CD4-positive, alpha-beta T cell treated with Interleukin-17A for 1 hour (primary cell): ENCODE data around the gene ATG101.
"Not testable (repeated sequence)": the region's sequence is repeated elsewhere in the genome, so short reads cannot be mapped to it uniquely, and the experiment has no call there.

Experiments used
- DNase-seq: peaks from one replicate; pipeline ENCODE4 v3.0.0-alpha.2; 2020

Gene ATG101

GRCh38 chr12:52116222-52117125 is 46.7 kb downstream of the ATG101 start:
- DNase-seq: peak; percentile 77

- DNase-seq: not testable (repeated sequence)
Measured at GRCh38 chr12:52117806-52118475, 48.2 kb downstream of the ATG101 start.

- peak; percentile 42 for DNase-seq
Measured at GRCh38 chr12:52119398-52120254, 49.8 kb downstream of the ATG101 start.

- DNase-seq: no peak
Measured at GRCh38 chr12:52120951-52121823, 51.4 kb downstream of the ATG101 start.

- DNase-seq: peak; percentile 59
Measured at GRCh38 chr12:52121824-52122539, 52.2 kb downstream of the ATG101 start.

- DNase-seq: no peak
Measured at GRCh38 chr12:52122540-52122871, 52.7 kb downstream of the ATG101 start.

- DNase-seq: no peak
Measured at GRCh38 chr12:52122904-52123303, 53.1 kb downstream of the ATG101 start.

GRCh38 chr12:52123487-52124186 is 53.9 kb downstream of the ATG101 start:
- DNase-seq: no peak

- no peak for DNase-seq
Measured at GRCh38 chr12:52125476-52125900, 55.7 kb downstream of the ATG101 start.

GRCh38 chr12:52126050-52126604 is 56.3 kb downstream of the ATG101 start:
- DNase-seq: no peak
